GM18499 (cell line): ENCODE data around the gene FAM234B.

Source experiments
- ATAC-seq: cut with Tn5 transposase; IDR thresholded peaks from one replicate; pipeline ENCODE4 v1.9.1; 2021; ENCODE audit warnings: moderate number of reproducible peaks; ENCODE audit not compliant: insufficient read depth, unreplicated experiment

FAM234B gene, protein sequence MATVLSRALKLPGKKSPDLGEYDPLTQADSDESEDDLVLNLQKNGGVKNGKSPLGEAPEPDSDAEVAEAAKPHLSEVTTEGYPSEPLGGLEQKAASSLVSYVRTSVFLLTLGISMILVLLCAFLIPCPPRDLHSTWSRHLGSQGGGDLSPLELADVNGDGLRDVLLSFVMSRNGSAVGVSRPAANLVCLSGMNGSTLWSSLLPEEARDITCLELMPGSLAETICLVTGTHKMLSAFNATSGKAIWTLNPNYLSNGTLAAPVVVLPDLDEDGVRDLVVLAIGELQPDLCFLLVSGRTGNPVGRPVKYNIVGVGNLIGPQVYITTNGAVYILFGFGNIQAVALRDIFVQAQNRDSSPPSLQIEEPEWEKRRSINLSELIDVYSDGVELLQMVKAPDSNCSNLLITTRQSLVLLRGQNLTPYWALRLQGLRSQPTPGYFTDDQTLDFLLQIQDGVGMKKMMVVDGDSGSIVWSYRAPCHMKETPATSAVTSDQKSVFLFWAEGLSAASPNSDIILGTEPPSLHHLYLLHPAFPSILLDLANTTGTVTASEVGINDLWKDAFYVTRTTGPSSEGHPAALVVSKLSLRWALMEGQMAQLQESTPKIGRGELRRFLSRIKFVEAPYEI

DNA sequence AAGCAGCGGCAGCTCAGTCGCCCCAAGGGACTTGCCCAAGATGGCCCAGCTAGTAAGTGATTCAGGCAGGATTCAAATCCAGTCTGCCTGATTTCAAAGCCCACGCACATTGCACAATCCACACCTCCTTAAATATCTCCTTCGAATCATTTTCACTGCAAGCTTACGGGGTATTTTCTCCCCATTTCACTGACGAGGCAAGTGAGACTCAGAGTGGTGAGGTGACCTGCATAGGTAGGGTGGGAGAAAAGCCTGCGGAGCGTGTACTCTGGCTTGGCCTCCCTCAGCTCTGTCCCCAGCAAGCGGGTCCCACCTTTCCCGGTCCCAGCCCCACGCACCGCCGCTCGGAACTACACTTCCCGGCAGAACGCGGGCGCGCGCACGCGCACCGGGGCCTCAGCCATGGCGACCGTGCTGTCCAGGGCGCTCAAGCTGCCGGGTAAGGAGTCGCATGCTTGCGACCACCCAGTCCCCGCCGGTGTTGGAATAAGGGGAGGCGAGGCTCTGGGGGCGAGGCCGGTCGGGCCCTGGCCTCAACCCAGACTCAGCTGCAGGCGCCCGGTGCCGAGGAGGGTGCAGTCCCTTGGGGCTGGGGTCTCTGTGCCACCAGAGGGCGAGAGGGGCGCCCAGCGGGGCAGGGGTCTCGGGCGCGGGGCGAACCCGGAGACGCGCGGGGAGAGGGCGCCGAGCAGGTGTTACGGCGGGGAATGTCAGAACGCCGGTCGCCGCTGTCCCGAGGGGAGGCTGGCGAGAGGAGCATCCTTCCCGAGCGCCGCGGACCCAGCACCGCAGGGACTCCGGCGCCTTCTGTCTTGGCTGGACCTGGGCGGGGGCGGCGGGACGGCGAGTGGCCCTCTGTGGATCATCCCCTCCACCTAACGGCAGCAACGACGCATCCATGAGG, at the start of gene FAM234B:
Gene FAM234B, plus strand, starts transcription at position 380 of the 904 bp plus-strand sequence. Its CDS starts 23 bp downstream, at position 403.
- no peak for ATAC-seq

DNA sequence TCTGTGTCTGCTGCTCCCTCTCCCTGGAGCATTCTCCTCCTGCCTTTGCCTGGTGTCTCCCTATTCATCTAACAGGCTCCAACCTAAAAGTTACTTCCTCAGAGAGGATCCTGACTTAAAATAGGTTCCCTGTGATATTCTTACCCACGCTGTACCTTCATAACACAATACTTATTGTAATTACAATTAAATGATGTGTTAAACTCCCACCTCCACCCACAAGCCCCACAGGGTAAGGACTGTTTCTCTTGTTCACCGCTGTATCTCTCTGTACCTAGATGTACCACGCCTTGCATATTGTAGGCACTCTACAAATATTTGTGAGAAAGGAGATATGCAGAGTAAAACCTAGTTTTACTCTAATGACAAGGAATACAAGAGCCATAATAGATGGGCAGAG, 49.1 kb upstream of the FAM234B start:
- no peak for ATAC-seq

DNA sequence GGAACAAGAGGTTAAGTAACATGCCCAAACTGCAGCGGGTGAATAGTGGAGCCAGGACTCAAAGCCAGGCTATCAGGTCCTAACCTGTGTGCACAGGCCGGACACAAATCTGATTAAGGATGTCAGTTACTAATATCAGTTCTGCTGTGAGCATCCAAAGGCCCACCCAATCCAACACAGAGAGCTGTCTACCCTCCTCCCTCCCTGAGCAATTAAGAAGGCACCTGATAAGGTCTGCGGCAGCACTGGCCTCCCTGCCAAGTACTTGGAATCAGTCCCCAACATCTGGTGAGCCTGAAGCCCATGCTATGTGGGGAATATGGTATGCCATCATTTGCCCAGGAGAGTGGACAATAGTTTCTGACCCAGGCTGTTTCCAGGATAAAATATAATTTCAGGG, 48.0 kb upstream of the FAM234B start:
- ATAC-seq, result no peak

DNA sequence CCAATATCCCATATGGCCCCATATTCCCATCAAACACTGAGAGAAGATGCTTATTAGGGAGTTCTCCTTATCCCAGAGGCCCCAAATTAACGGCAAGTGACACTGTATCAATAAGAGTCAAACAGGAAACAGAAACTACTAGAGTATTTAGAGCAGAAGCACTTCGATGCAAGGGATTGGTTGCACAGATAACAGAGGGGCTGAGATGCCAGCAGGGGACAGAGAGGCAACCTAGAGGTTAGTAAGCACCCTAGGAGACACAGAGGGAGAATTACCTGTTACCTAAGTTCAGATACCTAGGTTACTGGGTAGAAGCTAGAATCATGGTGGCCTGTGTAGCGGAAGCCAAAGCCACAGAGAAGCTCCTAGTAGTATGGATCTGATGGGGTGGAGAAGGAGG, 47.0 kb upstream of the FAM234B start:
- no peak for ATAC-seq

DNA sequence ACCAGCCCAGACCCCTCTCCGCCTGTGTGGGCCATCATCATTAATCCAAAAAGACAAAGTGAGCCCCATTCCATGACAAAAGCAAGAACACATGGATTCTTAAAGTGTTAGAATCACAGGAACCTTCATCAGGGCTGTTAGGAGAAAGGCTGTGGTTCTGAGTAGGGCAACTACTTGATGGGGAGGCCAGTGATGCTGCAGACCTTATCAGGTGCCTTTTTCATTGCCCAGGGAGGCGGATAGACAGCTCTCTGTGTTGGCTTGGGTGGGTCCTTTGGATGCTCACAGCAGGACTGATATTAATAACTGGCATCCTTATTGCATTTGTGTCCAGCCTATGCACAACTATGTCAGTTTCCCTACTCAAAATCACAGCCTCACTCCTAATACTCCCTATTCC, 46.4 kb upstream of the FAM234B start:
- ATAC-seq, result no peak

DNA sequence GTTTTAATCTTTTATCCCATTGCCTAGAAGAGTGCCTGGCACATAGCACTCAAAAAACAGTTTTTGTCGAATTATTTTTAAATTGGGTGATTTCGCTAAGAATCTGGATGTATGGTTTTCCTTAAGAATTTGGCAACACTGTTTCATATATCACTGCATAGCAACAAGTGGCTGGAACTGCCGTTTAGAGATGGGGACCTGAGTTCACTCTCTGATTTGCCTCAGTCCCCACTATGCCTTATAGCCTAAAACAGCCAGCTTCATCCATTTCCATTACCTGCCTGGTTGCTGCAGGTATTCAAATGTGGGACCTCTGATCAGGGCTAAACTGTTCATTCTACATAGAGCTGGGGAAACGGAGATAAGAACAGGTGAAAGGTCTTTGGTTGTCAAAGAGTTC, 45.9 kb upstream of the FAM234B start:
- ATAC-seq, result no peak

DNA sequence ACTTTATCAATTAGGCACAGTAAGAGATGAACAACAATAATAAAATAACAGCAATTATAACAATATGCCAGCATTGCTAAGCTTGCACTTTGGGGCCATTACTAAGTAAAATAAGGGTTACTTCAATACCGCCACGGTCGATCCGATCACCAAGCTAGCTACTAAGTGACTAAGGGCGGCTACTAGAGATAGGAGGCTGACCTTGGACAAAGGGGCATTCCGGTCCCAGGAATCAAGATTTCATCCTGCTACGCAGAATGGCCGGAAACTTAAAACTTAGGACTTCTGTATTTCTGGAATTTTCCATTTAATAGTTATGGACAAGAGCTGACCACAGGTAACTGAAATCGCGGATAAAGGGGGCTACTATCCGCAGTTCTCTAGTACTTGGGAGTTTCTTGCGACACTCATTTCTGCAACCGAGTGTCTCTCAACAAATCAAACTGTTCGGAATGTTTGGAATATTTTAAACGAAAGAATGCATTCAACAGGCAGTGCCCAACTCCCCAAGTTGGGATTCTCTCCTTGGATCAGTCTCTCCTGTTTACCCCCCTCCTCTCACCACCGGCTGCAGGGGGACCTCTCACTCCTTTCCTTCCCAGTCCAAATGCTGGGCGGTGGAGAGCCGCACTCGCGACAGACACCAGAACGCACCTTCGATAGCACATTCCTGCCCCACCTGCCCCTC, 44.8 kb upstream of the FAM234B start:
- ATAC-seq, result no peak

DNA sequence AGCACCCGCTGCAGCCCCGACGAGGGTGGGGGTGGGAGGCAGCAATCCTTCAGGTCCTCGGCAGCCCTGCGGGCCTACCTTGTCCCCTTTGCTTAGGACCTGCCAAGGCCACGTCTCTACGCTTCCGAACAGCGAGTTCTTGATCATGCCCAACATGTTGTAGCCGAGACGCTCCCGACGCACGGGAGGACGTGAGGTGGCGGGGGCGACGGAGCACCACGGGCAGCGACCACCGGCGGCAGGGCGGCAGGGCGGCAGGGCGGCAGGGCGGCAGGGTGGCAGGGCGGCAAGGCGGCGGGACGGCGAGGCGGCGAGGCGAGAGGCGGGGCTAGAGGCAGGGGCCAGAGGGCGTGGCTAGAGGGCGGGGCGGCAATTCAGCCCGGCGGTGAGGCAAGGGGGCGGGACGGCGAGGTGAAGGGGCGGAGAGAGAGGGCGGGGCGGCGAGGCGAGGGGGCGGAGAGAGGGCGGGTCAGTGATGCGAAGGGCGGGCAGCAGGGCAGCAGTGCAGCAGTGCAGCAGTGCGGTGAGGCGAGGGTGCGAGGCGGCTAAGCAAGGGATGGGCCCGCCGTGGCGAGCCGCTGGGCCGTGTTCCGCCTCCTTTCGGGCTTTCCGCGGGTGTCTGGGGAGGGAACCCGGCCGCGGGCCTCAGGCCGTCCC, 44.1 kb upstream of the FAM234B start, which contains the start of gene HEBP1:
Gene HEBP1, minus strand, starts transcription at position 307 of the 657 bp plus-strand sequence. Its CDS starts 151 bp downstream, at position 156.
- ATAC-seq, result no peak

DNA sequence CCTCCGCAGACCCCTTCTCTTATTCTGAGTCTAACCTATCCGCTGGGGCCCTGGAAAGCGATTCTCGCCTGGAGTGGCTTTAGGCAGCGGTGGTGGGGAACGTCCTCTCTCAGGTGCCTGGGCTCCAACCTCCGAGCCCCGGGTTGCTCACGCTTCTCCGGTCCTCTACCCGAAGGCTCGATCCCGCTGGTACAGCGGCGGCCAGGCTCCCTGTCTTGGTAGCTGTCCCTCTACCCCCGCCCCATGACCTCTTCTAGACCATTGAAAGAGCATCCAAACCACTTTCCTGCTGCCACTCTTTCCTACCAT, 43.6 kb upstream of the FAM234B start:
- ATAC-seq, result no peak

DNA sequence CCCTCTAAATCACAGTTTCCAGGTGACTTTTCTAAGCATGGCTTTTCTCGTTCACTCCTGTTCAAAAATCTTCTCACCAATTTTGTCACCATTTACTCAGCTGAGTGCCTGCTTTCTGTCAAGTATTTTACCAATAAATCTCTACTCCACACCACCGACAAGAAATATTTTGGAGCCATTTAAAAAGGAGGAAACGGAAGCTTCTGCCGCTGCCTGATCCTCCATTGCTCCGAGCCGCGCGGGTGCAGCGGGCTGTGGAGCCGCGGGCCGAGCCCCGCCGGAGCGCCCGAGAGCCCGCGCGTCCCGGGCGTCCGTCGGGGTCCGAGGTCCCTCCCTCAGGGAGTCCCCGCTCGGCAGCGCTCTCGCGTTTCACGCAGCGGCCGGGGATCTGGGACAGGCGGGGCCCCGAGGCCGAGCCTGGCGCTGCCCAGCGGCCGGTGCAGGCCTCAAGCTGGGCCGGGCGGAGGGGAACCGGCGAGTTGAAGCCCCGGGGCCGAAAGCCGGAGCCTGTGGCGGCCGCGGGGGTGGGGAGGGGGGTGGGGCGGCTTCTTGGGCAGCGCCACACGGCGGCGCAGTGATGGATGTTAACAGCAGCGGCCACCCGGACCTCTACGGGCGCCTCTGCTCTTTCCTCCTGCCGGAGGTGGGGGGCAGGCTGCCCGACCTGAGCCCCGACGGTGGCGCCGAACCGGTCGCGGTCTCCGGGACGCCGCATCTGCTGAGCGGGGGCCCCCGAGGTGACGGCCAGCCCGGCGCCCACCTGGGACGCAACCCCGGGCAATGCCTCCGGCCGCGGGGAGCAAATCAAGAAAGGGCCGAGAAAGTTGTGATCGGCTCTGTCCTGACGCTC, 43.0 kb upstream of the FAM234B start:
- ATAC-seq, result no peak

DNA sequence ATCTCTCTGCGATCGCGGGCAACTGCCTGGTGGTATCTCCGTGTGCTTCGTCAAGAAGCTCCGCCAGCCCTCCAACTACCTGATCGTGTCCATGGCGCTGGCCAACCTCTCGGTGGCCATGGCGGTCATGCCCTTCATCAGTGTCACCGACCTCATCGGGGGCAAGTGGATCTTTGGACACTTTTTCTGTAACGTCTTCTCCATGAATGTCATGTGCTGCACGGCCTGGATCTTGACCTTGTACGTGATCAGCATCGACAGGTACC, 42.5 kb upstream of the FAM234B start:
- no peak for ATAC-seq

DNA sequence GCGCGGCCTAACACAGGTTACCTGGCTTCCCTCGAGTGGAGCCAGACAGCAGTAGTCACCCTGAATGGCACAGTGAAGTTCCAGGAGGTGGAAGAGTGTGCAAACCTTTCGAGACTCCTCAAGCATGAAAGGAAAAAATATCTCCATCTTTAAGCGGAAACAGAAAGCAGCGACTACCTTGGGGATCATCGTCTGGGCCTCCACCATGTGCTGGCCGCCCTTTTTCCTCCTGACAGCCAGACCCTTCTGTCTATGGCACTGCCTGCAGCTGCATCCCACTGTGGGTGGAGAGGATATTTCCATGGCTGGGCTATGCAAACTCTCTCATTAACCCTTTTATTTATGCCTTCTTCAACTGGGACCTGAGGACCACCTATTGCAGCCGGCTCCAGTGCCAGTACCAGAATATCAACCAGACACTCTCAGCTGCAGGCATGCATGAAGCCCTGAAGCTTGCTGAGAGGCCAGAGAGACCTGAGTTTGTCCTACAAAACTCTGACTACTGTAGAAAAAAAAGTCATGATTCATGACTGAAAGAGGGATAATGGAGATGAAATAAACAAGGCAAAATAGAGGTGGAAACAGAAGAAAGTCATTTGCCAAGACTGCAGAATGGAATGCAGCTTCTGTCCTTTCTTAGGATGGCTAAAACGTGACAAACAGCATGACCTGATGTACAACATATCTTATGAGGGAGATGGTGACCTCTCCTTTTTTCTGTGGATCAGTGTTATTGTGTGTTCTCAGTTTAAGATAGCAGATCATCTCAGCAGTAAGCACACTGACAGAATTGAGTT, 41.7 kb upstream of the FAM234B start:
- ATAC-seq, result no peak

DNA sequence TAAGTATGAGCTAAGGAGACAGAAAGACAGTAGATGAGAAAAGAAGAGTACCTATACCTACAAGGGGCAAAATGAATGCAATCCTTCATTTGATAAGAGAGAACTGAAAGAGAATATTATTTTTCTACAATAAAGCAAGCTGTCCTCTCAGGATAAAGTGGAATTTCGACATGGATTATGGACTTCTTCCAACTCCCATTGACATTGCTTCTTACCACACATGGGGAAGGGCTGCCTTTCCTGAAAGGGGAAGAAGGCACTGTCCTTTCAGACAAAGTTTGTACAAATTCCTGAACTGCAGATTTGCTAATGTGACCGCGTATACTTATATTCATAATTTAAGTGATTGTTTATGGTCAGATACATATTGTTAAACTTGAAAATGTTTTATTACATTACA, 39.8 kb upstream of the FAM234B start:
- ATAC-seq, result no peak

DNA sequence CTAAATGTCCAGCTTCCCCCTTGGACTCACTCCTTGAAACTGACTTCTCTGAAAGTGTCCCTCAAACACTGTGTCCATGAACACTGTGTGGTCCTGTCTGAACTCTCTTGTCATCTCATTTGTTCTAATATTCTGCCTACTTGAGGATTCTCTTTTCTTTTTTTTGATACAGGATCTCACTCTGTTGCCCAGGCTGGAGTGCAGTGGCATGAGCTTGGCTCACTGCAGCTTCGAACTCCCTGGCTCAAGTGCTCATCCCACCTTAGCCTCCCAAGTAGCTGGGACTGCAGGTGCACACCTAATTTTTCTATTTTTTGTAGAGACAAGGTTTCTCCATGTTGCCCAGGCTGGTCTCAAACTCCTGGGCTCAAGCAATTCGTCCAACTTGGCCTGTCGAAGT, 39.2 kb upstream of the FAM234B start:
- ATAC-seq, result no peak

DNA sequence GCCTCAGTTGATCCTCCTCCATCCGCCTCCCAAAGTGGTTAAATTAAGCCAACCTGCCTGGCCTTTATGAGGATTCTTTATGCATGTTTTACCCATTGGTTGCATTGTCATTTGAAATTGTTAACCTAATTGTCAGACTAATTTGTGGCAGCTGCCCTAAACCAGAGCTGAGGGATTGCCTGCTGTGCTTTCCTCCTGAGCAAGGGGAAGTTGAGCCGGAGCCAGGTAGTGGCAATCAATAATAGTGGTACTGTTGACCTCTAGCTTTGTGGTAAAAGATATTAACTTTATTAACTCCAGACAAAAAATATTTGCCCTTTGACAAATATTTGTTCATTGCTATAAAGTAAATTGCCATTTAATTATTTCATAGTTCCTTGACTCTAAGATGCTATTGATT, 38.5 kb upstream of the FAM234B start:
- ATAC-seq, result no peak

DNA sequence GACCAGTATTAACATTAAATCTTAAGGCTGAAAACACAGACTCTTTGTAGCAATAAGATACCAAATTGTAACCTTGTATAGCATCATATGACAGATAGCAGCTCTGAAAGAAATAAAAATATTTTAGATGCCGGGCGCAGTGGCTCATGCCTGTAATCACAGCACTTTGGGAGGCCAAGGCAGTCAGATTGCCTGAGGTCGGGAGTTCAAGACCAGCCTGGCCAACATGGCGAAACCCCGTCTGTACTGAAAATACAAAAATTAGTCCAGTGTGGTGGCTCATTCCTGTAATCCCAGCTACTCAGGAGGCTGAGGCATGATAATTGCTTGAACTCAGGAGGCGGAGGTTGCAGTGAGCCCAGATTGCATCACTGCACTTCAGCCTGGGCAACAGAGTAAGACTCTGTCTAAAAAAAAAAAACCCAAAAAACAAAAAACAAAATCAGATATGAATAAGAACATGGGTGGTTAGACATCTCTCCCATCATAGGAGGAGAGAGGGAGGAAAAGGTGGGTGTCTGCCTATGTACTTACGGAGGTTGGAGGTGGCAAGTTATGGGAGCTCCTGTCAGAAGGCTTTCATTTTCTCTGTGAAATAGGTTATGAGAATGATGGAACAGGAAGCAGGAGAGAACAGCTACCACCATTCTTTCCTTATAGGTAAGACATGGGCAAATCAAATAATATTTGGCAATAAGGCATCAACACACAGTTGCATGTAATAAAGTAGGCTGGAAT, 36.5 kb upstream of the FAM234B start:
- no peak for ATAC-seq

DNA sequence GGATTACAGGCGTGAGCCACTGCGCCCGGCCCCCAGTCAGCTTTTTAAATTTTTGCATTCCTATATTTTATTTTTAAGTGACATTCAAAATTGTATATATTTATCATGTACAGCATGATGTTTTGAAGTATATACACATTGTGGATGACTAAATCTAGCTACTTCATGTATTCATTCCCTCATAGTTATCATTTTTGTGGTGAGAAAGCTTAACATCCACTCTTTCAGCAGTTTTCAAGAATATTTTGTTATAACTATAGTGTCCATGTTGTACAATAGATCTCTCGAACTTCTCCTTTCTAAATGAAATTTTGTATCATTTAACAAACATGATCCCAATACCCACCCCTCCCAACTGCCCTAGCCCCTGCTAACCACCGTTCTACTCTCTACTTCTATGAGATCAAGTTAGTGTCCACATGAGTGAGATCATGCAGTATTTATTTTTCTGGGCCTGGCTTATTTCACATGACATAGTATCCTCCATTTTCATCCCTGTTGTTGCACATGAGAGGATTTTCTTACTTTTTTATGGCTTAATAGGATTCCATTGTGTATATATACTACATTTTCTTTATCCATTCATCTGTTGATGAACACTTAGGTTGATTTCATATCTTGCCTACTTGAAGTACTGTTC, 35.3 kb upstream of the FAM234B start:
- no peak for ATAC-seq
